ENCODE data around the gene DHTKD1. TPM values are rescaled to one million over a fixed set of nuclear protein-coding genes. Genes with fewer than 3 reads are reported as not detected.

The DHTKD1 gene
- total and polyA plus RNA-seq, 9 donors: 10.3 to 33.2 (median 26.4) TPM

DNA sequence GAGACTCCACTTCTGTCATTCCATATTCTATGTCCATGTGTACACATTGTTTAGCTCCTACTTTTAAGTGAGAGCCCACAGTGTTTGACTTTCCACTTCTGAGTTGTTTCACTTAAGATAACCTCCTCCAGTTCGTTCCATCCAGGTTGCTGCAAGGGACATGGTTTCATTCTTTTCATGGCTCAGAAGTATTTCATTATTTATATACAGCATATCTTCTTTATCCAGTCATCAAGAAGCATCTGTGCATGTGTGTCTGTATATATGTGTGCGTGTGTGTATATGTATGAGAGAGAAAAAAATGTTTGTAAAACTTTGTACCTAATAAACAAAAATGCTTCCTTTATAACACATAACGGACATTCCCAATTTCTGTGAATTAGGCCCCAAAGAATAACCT is 66.9 kb downstream of the DHTKD1 start:
- H3K4me1 ChIP-seq (ENCODE audit: insufficient read depth): no peaks in the 10 kb centered on the region
- intact Hi-C loops (cut with DNase I): no loop called here
- no peaks in the 10 kb centered on the region for H3K36me3 ChIP-seq
- no peak overlapping the region for H3K4me3 ChIP-seq
- H3K27ac ChIP-seq: no peak overlapping the region
- 80 to 84% (median 83%) methylated on average over 3 of the region's 3 CpGs for WGBS, 3 donors
- no peak for TF ChIP-seq EP300 (IDR thresholded peaks at IDR 0.05)
- TF ChIP-seq POLR2A (IDR thresholded peaks at IDR 0.05): no peak
- TF ChIP-seq, protein P1, sequence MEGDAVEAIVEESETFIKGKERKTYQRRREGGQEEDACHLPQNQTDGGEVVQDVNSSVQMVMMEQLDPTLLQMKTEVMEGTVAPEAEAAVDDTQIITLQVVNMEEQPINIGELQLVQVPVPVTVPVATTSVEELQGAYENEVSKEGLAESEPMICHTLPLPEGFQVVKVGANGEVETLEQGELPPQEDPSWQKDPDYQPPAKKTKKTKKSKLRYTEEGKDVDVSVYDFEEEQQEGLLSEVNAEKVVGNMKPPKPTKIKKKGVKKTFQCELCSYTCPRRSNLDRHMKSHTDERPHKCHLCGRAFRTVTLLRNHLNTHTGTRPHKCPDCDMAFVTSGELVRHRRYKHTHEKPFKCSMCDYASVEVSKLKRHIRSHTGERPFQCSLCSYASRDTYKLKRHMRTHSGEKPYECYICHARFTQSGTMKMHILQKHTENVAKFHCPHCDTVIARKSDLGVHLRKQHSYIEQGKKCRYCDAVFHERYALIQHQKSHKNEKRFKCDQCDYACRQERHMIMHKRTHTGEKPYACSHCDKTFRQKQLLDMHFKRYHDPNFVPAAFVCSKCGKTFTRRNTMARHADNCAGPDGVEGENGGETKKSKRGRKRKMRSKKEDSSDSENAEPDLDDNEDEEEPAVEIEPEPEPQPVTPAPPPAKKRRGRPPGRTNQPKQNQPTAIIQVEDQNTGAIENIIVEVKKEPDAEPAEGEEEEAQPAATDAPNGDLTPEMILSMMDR (IDR thresholded peaks at IDR 0.05): no peak
- H3K27me3 ChIP-seq: no peaks in the 10 kb centered on the region
- no peak for DNase-seq
- H3K9me3 ChIP-seq: no peaks in the 10 kb centered on the region

DNA sequence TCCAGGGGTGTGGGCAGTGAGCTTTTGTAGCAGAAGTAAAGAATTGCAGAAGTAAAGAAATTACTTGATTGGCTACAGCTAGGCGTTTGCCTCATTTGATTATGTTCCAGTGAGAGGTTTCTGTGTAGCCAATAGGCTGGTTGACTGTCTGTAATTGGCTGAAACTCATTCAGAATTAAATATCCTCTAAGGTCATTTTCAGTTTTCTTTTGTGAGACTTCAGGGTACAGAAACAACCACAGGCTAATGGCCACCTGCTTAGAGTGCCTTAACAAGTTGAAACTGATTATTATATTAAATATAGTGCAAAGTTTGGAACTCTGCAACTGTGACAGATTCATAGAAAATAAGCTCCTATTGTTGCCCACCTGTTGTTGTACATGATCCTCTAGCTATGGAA is 71.3 kb downstream of the DHTKD1 start:
- Histone ChIP-seq H3K36me3 (no peaks in the 10 kb centered on the region), H3K4me3 (no peak overlapping the region), H3K4me1 (ENCODE audit: insufficient read depth) (no peaks in the 10 kb centered on the region), H3K27ac (no peak overlapping the region), H3K27me3 (no peaks in the 10 kb centered on the region), H3K9me3 (no peaks in the 10 kb centered on the region)
- DNase-seq: no peak
- 44 to 92% (median 91%) methylated on average over 1 of the region's 1 CpG for WGBS, 3 donors
- intact Hi-C loops (cut with DNase I): no loop called here
- TF ChIP-seq POLR2A (IDR thresholded peaks at IDR 0.05) (no peak), EP300 (IDR thresholded peaks at IDR 0.05) (no peak)
- TF ChIP-seq, protein P1 (IDR thresholded peaks at IDR 0.05): no peak

DNA sequence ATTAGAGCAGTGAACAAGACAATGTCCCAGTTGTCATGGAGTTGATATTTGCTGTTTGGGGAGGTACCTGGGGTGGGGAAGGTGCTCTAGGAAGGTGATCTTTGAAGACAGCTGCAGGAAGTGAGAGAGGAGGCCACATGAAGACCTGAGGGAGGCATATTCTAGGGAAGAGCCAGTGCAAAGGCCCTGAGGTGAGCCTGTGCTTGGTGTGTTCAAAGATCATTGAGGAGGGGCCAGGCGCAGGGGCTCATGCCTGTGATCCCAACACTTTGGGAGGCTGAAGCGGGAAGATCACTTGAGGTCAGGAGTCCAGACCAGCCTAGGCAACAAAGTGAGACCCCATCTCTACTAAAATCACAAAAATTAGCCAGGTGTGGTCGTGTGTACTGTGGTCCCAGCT is 75.8 kb downstream of the DHTKD1 start:
- no peaks in the 10 kb centered on the region for H3K27me3 ChIP-seq
- TF ChIP-seq EP300 (IDR thresholded peaks at IDR 0.05) (no peak), POLR2A (IDR thresholded peaks at IDR 0.05) (no peak)
- TF ChIP-seq, protein P1 (IDR thresholded peaks at IDR 0.05): no peak
- H3K4me1 ChIP-seq (ENCODE audit: insufficient read depth): no peaks in the 10 kb centered on the region
- intact Hi-C loops (cut with DNase I): no loop called here
- no peak for DNase-seq
- H3K4me3 ChIP-seq: no peak overlapping the region
- no peaks in the 10 kb centered on the region for H3K9me3 ChIP-seq
- no peak overlapping the region for H3K27ac ChIP-seq
- no peaks in the 10 kb centered on the region for H3K36me3 ChIP-seq
- 90 to 96% (median 91%) methylated on average over 3 of the region's 3 CpGs for WGBS, 3 donors

DNA sequence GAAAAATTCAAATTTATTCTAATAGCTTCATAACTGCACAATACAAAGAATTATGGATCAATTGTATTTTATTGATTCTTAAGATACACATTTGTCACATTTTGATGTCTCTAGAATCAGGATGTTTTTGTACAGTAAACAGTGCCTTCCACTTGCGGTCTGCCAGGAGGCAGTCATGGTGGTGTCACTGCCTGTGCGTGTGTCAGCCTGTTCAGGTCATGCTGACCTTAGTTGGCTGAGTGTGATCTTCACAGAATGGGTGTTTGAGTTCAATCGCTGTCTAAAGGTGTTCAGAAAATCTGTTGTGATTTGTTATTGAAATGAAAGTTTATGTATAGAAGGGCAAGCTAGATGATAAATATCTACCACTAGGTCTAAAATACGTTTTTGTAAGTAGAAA is 81.4 kb downstream of the DHTKD1 start:
- no peak for DNase-seq
- no peaks in the 10 kb centered on the region for H3K27me3 ChIP-seq
- no peaks in the 10 kb centered on the region for H3K36me3 ChIP-seq
- no peak overlapping the region for H3K4me3 ChIP-seq
- no peak for TF ChIP-seq EP300 (IDR thresholded peaks at IDR 0.05)
- TF ChIP-seq, protein P1 (IDR thresholded peaks at IDR 0.05): no peak
- WGBS, 3 donors: 54 to 87% (median 74%) methylated on average over 4 of the region's 4 CpGs
- H3K4me1 ChIP-seq (ENCODE audit: insufficient read depth): no peaks in the 10 kb centered on the region
- H3K27ac ChIP-seq: no peak overlapping the region
- no peaks in the 10 kb centered on the region for H3K9me3 ChIP-seq
- intact Hi-C loops (cut with DNase I): no loop called here

DNA sequence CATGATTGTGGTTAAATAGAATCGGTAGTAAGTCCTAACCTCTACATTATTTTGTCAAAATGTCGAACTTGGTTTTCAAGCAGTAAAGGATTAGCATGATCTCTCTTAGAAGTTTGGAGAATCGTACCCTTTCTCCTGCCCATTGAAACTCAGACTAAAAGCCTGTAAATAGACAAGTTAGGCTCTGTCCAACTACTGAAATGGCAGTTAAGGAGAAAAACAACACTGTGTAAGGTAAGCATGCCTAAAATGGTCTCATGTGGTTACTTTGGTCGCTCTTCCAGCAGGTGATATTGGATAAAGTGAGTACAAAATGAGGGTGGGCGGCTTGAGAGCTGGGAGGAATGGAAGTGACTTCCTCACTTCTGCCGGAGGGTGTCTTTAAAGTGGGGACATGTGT is 85.8 kb downstream of the DHTKD1 start:
- no peak for DNase-seq
- H3K36me3 ChIP-seq: no peaks in the 10 kb centered on the region
- 88 to 90% (median 89%) methylated on average over 6 of the region's 6 CpGs for WGBS, 3 donors
- H3K27ac ChIP-seq: no peak overlapping the region
- intact Hi-C loops (cut with DNase I): no loop called here
- no peak overlapping the region for H3K4me3 ChIP-seq
- H3K4me1 ChIP-seq (ENCODE audit: insufficient read depth): no peaks in the 10 kb centered on the region
- H3K9me3 ChIP-seq: no peaks in the 10 kb centered on the region
- TF ChIP-seq, protein P1 (IDR thresholded peaks at IDR 0.05): no peak
- no peaks in the 10 kb centered on the region for H3K27me3 ChIP-seq

Measured in ovary (tissue), 9 donors.